KMS-11 (cell line): ENCODE results near the gene PLEKHM1.
A peak's percentile ranks its signal among the peaks of the same experiment; 100 is the strongest.

ENCODE experiments used
- H2AFZ ChIP-seq: fragments of 200-600 bp; sonication (generic); 2 replicates; pipeline ENCODE4 v1.6.1; 2016; ENCODE audit warnings: antibody characterized with exemption, mixed run types, low read depth
- H3K27ac ChIP-seq: fragments of 200-600 bp; sonication (generic); 2 replicates; pipeline ENCODE4 v1.6.1; 2016; ENCODE audit warnings: mild to moderate bottlenecking, mixed run types
- H3K27me3 ChIP-seq: fragments of 200-600 bp; sonication (generic); 2 replicates; pipeline ENCODE4 v1.6.1; 2017; ENCODE audit warnings: mild to moderate bottlenecking, low read depth, mixed run types, moderate library complexity; ENCODE audit not compliant: insufficient read depth
- H3K36me3 ChIP-seq: fragments of 200-600 bp; sonication (generic); 2 replicates; pipeline ENCODE4 v1.6.1; 2017; ENCODE audit warnings: mild to moderate bottlenecking, mixed run types; ENCODE audit not compliant: insufficient read depth
- H3K4me1 ChIP-seq: fragments of 200-600 bp; sonication (generic); 2 replicates; pipeline ENCODE4 v1.6.1; 2016; ENCODE audit warnings: mild to moderate bottlenecking, low read depth, mixed run types; ENCODE audit not compliant: poor library complexity, severe bottlenecking
- H3K4me2 ChIP-seq: fragments of 200-600 bp; sonication (generic); 2 replicates; pipeline ENCODE4 v1.7.0; 2016; ENCODE audit warnings: mild to moderate bottlenecking, mixed run types
- H3K4me3 ChIP-seq: fragments of 200-600 bp; sonication (generic); IDR thresholded peaks from 2 replicates; pipeline ENCODE4 v1.6.1; 2017; ENCODE audit warnings: low read depth, low read length, mixed read lengths; ENCODE audit not compliant: insufficient read depth
- H3K79me2 ChIP-seq: fragments of 200-600 bp; sonication (generic); 2 replicates; pipeline ENCODE4 v1.6.1; 2016; ENCODE audit warnings: low read depth, mixed run types; ENCODE audit not compliant: insufficient read depth
- H3K9ac ChIP-seq: fragments of 200-600 bp; sonication (generic); 2 replicates; pipeline ENCODE4 v1.6.1; 2016; ENCODE audit warnings: mild to moderate bottlenecking, mixed run types
- H4K20me1 ChIP-seq: fragments of 200-600 bp; sonication (generic); 2 replicates; pipeline ENCODE4 v1.6.1; 2016; ENCODE audit warnings: mild to moderate bottlenecking, mixed run types; ENCODE audit not compliant: insufficient read depth
- TF ChIP-seq, protein P1 (sequence below): fragments of 200-600 bp; sonication (generic); conservative IDR thresholded peaks from 2 replicates; pipeline ENCODE4 v1.6.1; 2017; ENCODE audit warnings: low read depth, mild to moderate bottlenecking, antibody characterized with exemption, low read length, moderate library complexity, mixed read lengths

Gene PLEKHM1

DNA sequence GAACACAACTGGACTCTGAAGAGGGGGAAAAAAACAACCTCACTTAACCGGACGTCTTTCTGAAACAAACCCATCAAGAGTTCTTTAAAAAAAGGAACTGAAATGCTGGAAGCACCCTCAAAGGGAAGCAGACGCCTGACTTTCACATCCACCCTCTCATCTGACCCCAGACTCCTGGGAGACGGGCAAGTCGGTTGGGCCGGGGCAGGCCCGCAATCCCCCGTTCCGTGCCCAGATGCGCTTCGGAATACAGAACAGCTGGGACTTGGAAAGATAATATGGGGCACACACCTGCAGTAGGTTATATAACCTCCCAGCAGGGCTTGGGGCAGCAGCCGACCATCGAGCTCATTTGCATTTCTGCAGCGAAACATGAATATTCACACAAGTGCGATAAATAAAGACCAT lies 61.6 kb downstream of the PLEKHM1 start:
- H3K36me3 ChIP-seq, result no peaks in the 10 kb centered on the region
- no peaks in the 10 kb centered on the region for H4K20me1 ChIP-seq
- no peaks in the 10 kb centered on the region for H3K79me2 ChIP-seq
- no peak overlapping the region for H3K4me3 ChIP-seq
- H2AFZ ChIP-seq, result peak overlapping the region; percentile 56; the same call in 1 of the 2 replicates
- peak overlapping the region; percentile 77 for H3K4me2 ChIP-seq
- H3K27ac ChIP-seq, result peak overlapping the region; percentile 53; the same call in 1 of the 2 replicates
- H3K9ac ChIP-seq, result no peak overlapping the region; the same call in 1 of the 2 replicates
- no peaks in the 10 kb centered on the region for H3K27me3 ChIP-seq
- peaks cover 46% of the 10 kb centered on the region for H3K4me1 ChIP-seq
- TF ChIP-seq, protein P1, sequence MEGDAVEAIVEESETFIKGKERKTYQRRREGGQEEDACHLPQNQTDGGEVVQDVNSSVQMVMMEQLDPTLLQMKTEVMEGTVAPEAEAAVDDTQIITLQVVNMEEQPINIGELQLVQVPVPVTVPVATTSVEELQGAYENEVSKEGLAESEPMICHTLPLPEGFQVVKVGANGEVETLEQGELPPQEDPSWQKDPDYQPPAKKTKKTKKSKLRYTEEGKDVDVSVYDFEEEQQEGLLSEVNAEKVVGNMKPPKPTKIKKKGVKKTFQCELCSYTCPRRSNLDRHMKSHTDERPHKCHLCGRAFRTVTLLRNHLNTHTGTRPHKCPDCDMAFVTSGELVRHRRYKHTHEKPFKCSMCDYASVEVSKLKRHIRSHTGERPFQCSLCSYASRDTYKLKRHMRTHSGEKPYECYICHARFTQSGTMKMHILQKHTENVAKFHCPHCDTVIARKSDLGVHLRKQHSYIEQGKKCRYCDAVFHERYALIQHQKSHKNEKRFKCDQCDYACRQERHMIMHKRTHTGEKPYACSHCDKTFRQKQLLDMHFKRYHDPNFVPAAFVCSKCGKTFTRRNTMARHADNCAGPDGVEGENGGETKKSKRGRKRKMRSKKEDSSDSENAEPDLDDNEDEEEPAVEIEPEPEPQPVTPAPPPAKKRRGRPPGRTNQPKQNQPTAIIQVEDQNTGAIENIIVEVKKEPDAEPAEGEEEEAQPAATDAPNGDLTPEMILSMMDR, result no peak

DNA sequence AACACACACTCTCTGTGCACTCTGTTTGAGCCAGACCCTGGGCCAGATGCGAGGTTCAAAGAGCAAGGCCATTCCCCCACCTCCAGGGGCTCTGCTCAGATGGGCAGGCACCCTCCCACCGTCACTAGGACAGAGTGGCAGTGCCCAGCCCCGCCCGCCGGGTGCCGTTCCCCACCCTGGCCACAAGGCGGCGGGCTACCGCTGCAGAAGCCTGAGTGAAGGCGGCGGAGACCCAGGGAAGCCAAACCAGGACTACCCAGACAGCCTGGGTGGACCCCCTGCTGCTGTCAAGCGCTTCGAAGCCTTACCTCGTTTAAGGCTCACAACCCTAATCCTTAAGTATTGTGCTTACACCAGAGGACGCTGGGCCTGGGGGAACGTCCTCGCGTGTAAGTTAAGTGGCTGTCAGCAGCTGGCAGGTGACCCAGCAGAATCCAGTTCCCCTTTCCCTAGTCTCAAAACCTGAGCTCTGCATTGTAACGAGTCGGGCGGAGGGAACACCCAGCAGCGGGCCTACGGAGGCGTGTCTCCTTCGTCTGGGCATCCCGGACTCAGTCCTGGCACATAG lies 62.4 kb downstream of the PLEKHM1 start:
- Histone ChIP-seq H2AFZ (peak overlapping the region; percentile 56; the same call in 1 of the 2 replicates), H4K20me1 (no peaks in the 10 kb centered on the region), H3K79me2 (no peaks in the 10 kb centered on the region), H3K36me3 (no peaks in the 10 kb centered on the region), H3K4me3 (no peak overlapping the region), H3K27ac (peak overlapping the region; percentile 53; the same call in 1 of the 2 replicates), H3K27me3 (no peaks in the 10 kb centered on the region), H3K4me1 (peaks cover 41% of the 10 kb centered on the region), H3K9ac (no peak overlapping the region; the same call in 1 of the 2 replicates), H3K4me2 (peak overlapping the region; percentile 77)
- TF ChIP-seq, protein P1, result peak; percentile 95

DNA sequence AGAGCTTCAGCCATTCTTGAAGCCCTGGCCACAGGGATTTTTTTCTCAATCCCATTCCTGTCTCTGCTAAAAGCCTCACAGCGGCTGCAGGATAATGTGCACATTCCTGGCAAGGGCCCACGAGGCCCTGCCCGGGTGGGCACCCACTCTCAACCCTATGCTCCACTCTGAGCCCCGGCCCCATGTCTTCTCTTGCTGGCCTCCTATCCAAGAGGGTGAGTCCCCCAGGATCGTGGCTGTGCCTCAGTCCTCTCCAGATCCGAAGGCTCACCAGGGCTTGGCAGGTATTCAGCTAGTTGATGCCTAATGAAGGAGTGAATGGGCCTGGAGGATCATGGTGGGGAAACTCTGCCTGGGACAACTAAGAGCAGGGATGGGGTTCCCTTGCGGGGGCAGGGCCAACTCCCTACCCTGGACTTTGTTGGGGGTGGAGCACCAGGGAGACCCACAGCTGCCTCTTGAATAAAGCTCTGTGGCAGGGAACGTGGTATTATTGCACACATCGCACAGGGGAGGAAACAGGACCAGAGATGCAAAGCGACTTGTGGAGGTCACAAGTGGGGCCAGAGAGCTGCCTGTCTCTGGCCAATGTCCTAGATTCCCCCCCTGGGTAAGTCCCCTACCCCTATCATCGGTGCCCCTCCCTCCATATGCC lies 63.2 kb downstream of the PLEKHM1 start:
- H3K4me3 ChIP-seq, result no peak overlapping the region
- no peak overlapping the region for H3K27ac ChIP-seq
- H2AFZ ChIP-seq, result no peak overlapping the region
- H3K4me2 ChIP-seq, result peak overlapping the region; percentile 77; the same call in 1 of the 2 replicates
- no peaks in the 10 kb centered on the region for H3K27me3 ChIP-seq
- no peaks in the 10 kb centered on the region for H4K20me1 ChIP-seq
- TF ChIP-seq, protein P1, result no peak
- H3K9ac ChIP-seq, result no peak overlapping the region
- peaks cover 36% of the 10 kb centered on the region for H3K4me1 ChIP-seq
- H3K79me2 ChIP-seq, result no peaks in the 10 kb centered on the region
- H3K36me3 ChIP-seq, result no peaks in the 10 kb centered on the region

DNA sequence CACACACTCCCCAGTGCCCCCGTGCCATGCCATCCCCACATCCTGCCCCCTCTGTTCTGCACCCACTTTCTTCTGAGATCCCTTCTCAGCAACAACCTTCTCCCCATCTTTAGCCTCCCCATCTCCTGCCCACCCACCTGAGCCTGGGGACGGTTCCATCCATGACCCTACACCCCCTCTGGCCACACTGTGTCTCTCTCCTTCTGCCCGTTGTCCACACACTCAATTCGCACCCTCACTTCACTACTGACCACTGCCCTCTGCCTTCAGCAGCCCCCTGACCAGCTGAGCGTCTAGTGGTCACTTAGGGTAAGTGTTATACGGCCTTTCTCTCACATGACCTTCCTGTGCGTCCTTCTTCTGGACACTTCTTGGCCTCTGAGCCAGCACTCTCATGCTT lies 64.0 kb downstream of the PLEKHM1 start:
- H3K27ac ChIP-seq, result no peak overlapping the region
- no peak overlapping the region for H2AFZ ChIP-seq
- H3K36me3 ChIP-seq, result no peaks in the 10 kb centered on the region
- no peaks in the 10 kb centered on the region for H4K20me1 ChIP-seq
- no peaks in the 10 kb centered on the region for H3K79me2 ChIP-seq
- no peak overlapping the region for H3K4me3 ChIP-seq
- TF ChIP-seq, protein P1, result no peak
- H3K4me1 ChIP-seq, result peaks cover 36% of the 10 kb centered on the region
- no peak overlapping the region for H3K9ac ChIP-seq
- H3K27me3 ChIP-seq, result no peaks in the 10 kb centered on the region
- no peak overlapping the region for H3K4me2 ChIP-seq
